Heart left ventricle (tissue), 13 donors: Measurements from ENCODE around the gene RALGPS1.

Experiments used
- CTCF ChIP-seq, 12 donors: fragments of 200-600 bp; sonication (generic) in 4 of 12; IDR thresholded peaks; one replicate each; pipeline versions ENCODE4 v1.5.0 to v1.8.0; 2018 to 2022; ENCODE audit warnings: antibody characterized with exemption in 12 of 12, mild to moderate bottlenecking in 5 of 12
- POLR2A ChIP-seq, 2 donors: fragments of 450-650 bp; IDR thresholded peaks; one replicate each; pipeline ENCODE4 v1.6.1; 2017; ENCODE audit warnings: antibody characterized with exemption in 2 of 2, mild to moderate bottlenecking in 2 of 2, moderate library complexity in 2 of 2
- donor health status: ischemic (EF 13 %, LVEDD 7.1; RV severe dilation, severe dysfunction).
- donor health status: DM: no; HTN: yes; CAD: no.
- donor health status: DM: no; HTN: no; CAD: no.
- donor health status: ischemic (EF 25% LVEDD 6.9; RV normal size, moderate dysfunction).
- donor health status: ischemic (EF 25% LVEDD 5.7; RV mildly dilated, moderate dysfunction).
- donor health status: ischemic (EF 35%, LVEDD 5.7; RV mildly dilated, moderate dysfunction).
- donor health status: nonischemic (EF 11% LVEDD 7.7; RV severe dilation, severe dysfunction).
- donor health status: DM: yes; HTN: yes; CAD: no.
- donor health status: PGD.
- donor health status: ischemic (EF 29% LVEDD 5.4; RV normal size, mild dysfunction).
- donor health status: nonischemic (EF 23%, LVEDD 6.1; RV moderate dilation, normal function).

DNA sequence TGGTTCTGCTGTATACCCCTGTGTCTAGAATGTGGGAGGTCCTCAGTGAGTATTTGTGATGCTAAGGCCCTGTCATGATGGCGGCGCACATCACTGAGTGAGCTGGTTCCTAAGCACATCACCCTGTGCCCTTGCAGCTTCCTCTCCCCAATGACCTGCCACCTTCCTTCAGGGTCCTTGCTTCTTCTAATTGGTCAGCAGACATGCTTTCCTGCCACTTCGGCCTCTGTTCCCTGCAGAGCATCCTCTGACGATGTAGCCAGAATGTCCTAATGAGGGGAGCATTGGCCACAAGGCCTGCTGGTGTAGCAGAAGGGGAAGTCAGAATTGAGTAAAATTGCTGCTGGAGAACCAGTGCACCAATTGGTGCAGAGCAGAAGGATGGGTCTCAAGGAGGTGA, 238.9 kb downstream of the RALGPS1 start:
- TF ChIP-seq CTCF (IDR thresholded peaks at IDR 0.05) (no peak), POLR2A (IDR thresholded peaks at IDR 0.05) (no peak)
